ENCODE results near the gene PQBP1.
"Not testable (repeated sequence)": the region's sequence is repeated elsewhere in the genome, so short reads cannot be mapped to it uniquely, and the experiment has no call there.

The PQBP1 gene

DNA sequence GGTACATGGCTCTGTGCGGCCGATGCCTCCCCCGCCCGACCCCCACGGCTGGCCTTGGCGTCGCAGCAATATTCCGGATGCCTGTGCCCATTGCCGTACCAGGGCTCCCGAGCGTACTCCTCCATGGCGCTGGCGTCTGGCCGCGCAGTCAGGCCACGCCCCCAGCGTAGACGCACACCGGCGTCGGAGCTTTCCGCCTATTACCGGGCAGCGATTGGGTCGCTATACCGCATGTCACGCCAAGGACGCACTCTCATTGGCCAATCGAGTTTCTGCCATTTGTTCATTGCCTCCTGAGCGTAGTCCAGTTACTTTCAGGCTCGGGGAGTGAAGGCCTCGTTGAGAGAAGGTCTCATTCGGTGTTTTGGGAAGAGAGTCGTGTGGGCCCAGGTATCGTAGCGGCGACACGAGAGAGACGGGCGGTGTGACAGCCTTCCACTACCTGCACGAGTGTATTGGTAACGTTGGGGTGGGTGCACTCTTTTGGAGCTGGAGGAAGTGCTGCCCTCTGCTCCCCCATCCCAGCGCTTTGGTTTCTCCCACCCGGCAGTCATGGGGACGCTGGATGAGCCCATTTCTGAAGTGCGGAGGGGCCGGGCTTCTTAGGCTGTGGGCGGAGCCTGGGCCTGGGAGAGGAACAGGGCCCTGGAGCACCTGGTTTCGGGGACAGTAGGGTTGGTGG, at the start of gene PQBP1, which contains the start of gene TIMM17B:
TSS of gene PQBP1 (plus strand) at position 306 of the 682 bp plus-strand sequence. CDS start 580 bp downstream, outside the sequence.
TSS of gene TIMM17B (minus strand) at position 144 of the 682 bp plus-strand sequence. CDS start at position 125, 19 bp downstream.
- Histone ChIP-seq H3K9me3 (ENCODE audit: control insufficient read depth in 2 of 2, low read length in 2 of 2) (no peaks in the 10 kb centered on the region), H3K9ac (ENCODE audit: low read depth in 1 of 2, low read length in 2 of 2) (peak within 1 kb of the TSS; percentile 85 to 86), H3K4me3 (ENCODE audit: low read length in 2 of 2) (peak within 1 kb of the TSS; percentile 84 to 89), H3K27me3 (ENCODE audit: control insufficient read depth in 2 of 2, insufficient read depth in 2 of 2, low read length in 2 of 2) (no peaks in the 10 kb centered on the region), H3K27ac (ENCODE audit: low read depth in 2 of 2, low read length in 2 of 2) (peak within 1 kb of the TSS; percentile 98), H3K4me1 (ENCODE audit: control insufficient read depth in 2 of 2, insufficient read depth in 2 of 2, low read length in 2 of 2) (peaks cover 8 to 11% of the 10 kb centered on the region in 2 donors), H3K36me3 (ENCODE audit: control insufficient read depth in 2 of 2, insufficient read depth in 2 of 2, low read length in 2 of 2) (peaks cover 16 to 17% of the 10 kb centered on the region in 2 donors)

DNA sequence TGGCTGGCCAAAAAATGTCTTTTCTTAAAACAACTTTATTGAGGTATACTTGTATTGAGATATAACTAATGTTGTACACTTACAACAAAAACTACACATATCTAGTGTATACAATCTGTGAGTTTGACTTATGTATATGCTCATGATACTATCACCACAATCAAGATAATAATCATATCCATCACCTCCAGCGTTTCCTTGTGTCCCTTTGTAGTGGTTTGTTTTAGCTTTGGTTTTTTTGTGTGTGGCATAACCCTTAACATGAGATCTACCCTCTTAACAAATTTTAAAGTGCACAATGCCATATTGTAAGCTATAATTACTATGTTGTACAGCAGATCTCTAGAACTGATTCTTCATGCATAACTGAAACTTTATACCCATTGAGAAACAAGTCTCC, 48.9 kb upstream of the PQBP1 start:
- H3K9me3 ChIP-seq (ENCODE audit: control insufficient read depth in 2 of 2, low read length in 2 of 2): no peaks in the 10 kb centered on the region
- H3K4me1 ChIP-seq (ENCODE audit: control insufficient read depth in 2 of 2, insufficient read depth in 2 of 2, low read length in 2 of 2): no peaks in the 10 kb centered on the region
- H3K36me3 ChIP-seq (ENCODE audit: control insufficient read depth in 2 of 2, insufficient read depth in 2 of 2, low read length in 2 of 2): no peaks in the 10 kb centered on the region
- H3K27ac ChIP-seq (ENCODE audit: low read depth in 2 of 2, low read length in 2 of 2): no peak overlapping the region
- H3K4me3 ChIP-seq (ENCODE audit: low read length in 2 of 2): no peak overlapping the region
- H3K27me3 ChIP-seq (ENCODE audit: control insufficient read depth in 2 of 2, insufficient read depth in 2 of 2, low read length in 2 of 2): no peaks in the 10 kb centered on the region
- H3K9ac ChIP-seq (ENCODE audit: low read depth in 1 of 2, low read length in 2 of 2): no peak overlapping the region

GRCh38 chrX:48852857-48853256, 44.9 kb upstream of the PQBP1 start:
- Histone ChIP-seq H3K36me3 (ENCODE audit: control insufficient read depth in 2 of 2, insufficient read depth in 2 of 2, low read length in 2 of 2) (no peaks in the 10 kb centered on the region), H3K27ac (ENCODE audit: low read depth in 2 of 2, low read length in 2 of 2) (no peak overlapping the region), H3K4me3 (ENCODE audit: low read length in 2 of 2) (no peak overlapping the region), H3K4me1 (ENCODE audit: control insufficient read depth in 2 of 2, insufficient read depth in 2 of 2, low read length in 2 of 2) (no peaks in the 10 kb centered on the region), H3K27me3 (ENCODE audit: control insufficient read depth in 2 of 2, insufficient read depth in 2 of 2, low read length in 2 of 2) (no peaks in the 10 kb centered on the region), H3K9ac (ENCODE audit: low read depth in 1 of 2, low read length in 2 of 2) (no peak overlapping the region), H3K9me3 (ENCODE audit: control insufficient read depth in 2 of 2, low read length in 2 of 2) (no peaks in the 10 kb centered on the region)

GRCh38 chrX:48853494-48853893, 44.2 kb upstream of the PQBP1 start:
- not testable (repeated sequence) for H3K27me3 ChIP-seq (ENCODE audit: control insufficient read depth in 2 of 2, insufficient read depth in 2 of 2, low read length in 2 of 2); H3K9me3 ChIP-seq (ENCODE audit: control insufficient read depth in 2 of 2, low read length in 2 of 2); H3K36me3 ChIP-seq (ENCODE audit: control insufficient read depth in 2 of 2, insufficient read depth in 2 of 2, low read length in 2 of 2); H3K9ac ChIP-seq (ENCODE audit: low read depth in 1 of 2, low read length in 2 of 2); H3K4me3 ChIP-seq (ENCODE audit: low read length in 2 of 2); H3K4me1 ChIP-seq (ENCODE audit: control insufficient read depth in 2 of 2, insufficient read depth in 2 of 2, low read length in 2 of 2); H3K27ac ChIP-seq (ENCODE audit: low read depth in 2 of 2, low read length in 2 of 2)

GRCh38 chrX:48854121-48854804, 43.5 kb upstream of the PQBP1 start:
- H3K27ac ChIP-seq (ENCODE audit: low read depth in 2 of 2, low read length in 2 of 2); H3K36me3 ChIP-seq (ENCODE audit: control insufficient read depth in 2 of 2, insufficient read depth in 2 of 2, low read length in 2 of 2); H3K9me3 ChIP-seq (ENCODE audit: control insufficient read depth in 2 of 2, low read length in 2 of 2); H3K27me3 ChIP-seq (ENCODE audit: control insufficient read depth in 2 of 2, insufficient read depth in 2 of 2, low read length in 2 of 2); H3K4me3 ChIP-seq (ENCODE audit: low read length in 2 of 2); H3K4me1 ChIP-seq (ENCODE audit: control insufficient read depth in 2 of 2, insufficient read depth in 2 of 2, low read length in 2 of 2); H3K9ac ChIP-seq (ENCODE audit: low read depth in 1 of 2, low read length in 2 of 2): not testable (repeated sequence)

GRCh38 chrX:48854898-48855297, 42.8 kb upstream of the PQBP1 start:
- Histone ChIP-seq H3K36me3 (ENCODE audit: control insufficient read depth in 2 of 2, insufficient read depth in 2 of 2, low read length in 2 of 2) (no peaks in the 10 kb centered on the region), H3K9me3 (ENCODE audit: control insufficient read depth in 2 of 2, low read length in 2 of 2) (no peaks in the 10 kb centered on the region), H3K27ac (ENCODE audit: low read depth in 2 of 2, low read length in 2 of 2) (no peak overlapping the region), H3K4me3 (ENCODE audit: low read length in 2 of 2) (no peak overlapping the region), H3K27me3 (ENCODE audit: control insufficient read depth in 2 of 2, insufficient read depth in 2 of 2, low read length in 2 of 2) (no peaks in the 10 kb centered on the region), H3K4me1 (ENCODE audit: control insufficient read depth in 2 of 2, insufficient read depth in 2 of 2, low read length in 2 of 2) (no peaks in the 10 kb centered on the region), H3K9ac (ENCODE audit: low read depth in 1 of 2, low read length in 2 of 2) (no peak overlapping the region)

DNA sequence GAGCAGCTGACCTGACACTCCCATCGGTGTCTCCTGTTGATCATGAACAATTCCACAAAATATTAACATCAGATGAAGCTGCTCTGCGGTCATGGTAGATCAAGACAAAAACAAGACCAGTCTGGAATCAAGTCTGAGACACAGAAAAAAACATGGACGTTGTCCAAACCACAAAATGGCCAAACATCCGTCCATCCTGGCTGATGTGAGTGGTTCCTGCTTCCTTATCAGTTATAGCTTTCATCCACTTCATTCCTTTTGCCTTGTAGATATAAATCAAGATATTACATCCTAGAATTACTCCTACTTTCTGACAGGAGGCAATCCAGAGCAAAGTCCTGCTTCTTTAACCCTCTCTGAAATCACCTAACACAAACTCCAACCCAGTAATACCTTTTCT, 33.5 kb upstream of the PQBP1 start:
- Histone ChIP-seq H3K4me1 (ENCODE audit: control insufficient read depth in 2 of 2, insufficient read depth in 2 of 2, low read length in 2 of 2) (no peaks in the 10 kb centered on the region), H3K27me3 (ENCODE audit: control insufficient read depth in 2 of 2, insufficient read depth in 2 of 2, low read length in 2 of 2) (no peaks in the 10 kb centered on the region), H3K9me3 (ENCODE audit: control insufficient read depth in 2 of 2, low read length in 2 of 2) (no peaks in the 10 kb centered on the region), H3K36me3 (ENCODE audit: control insufficient read depth in 2 of 2, insufficient read depth in 2 of 2, low read length in 2 of 2) (no peaks in the 10 kb centered on the region), H3K4me3 (ENCODE audit: low read length in 2 of 2) (no peak overlapping the region), H3K9ac (ENCODE audit: low read depth in 1 of 2, low read length in 2 of 2) (no peak overlapping the region), H3K27ac (ENCODE audit: low read depth in 2 of 2, low read length in 2 of 2) (no peak overlapping the region)

DNA sequence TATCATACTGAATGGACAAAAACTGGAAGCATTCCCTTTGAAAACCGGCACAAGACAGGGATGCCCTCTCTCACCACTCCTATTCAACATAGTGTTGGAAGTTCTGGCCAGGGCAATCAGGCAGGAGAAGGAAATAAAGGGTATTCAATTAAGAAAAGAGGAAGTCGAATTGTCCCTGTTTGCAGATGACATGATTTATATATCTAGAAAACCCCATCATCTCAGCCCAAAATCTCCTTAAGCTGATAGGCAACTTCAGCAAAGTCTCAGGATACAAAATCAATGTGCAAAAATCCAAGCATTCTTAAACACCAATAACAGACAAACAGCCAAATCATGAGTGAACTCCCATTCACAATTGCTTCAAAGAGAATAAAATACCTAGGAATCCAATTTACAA, 25.7 kb upstream of the PQBP1 start:
- not testable (repeated sequence) for H3K4me1 ChIP-seq (ENCODE audit: control insufficient read depth in 2 of 2, insufficient read depth in 2 of 2, low read length in 2 of 2); H3K27me3 ChIP-seq (ENCODE audit: control insufficient read depth in 2 of 2, insufficient read depth in 2 of 2, low read length in 2 of 2); H3K27ac ChIP-seq (ENCODE audit: low read depth in 2 of 2, low read length in 2 of 2); H3K36me3 ChIP-seq (ENCODE audit: control insufficient read depth in 2 of 2, insufficient read depth in 2 of 2, low read length in 2 of 2); H3K9me3 ChIP-seq (ENCODE audit: control insufficient read depth in 2 of 2, low read length in 2 of 2); H3K4me3 ChIP-seq (ENCODE audit: low read length in 2 of 2); H3K9ac ChIP-seq (ENCODE audit: low read depth in 1 of 2, low read length in 2 of 2)

- H3K27ac ChIP-seq (ENCODE audit: low read depth in 2 of 2, low read length in 2 of 2): not testable (repeated sequence)
These were observed 20.8 kb upstream of the PQBP1 start for GRCh38 chrX:48876944-48877343.

DNA sequence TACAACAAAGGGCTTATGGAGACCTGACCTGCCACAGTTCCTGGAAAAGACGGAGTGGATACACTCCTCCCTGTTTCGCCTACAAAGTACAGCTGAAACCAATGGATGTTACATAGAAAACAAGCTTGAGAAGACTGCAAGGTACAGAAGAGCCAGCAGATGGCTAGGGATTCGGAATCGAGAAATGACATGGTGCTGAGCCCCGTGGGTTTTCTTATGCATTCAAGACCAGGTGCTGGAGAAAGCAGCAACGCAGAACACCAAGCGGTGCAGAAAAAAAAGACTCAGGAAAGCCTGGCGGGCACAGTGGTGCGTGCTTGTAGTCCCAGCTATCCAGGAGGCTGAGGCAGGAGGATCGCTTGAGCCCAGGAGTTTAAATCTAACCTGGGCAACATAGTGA, 14.0 kb upstream of the PQBP1 start:
- Histone ChIP-seq H3K4me1 (ENCODE audit: control insufficient read depth in 2 of 2, insufficient read depth in 2 of 2, low read length in 2 of 2) (no peaks in the 10 kb centered on the region), H3K4me3 (ENCODE audit: low read length in 2 of 2) (no peak overlapping the region), H3K36me3 (ENCODE audit: control insufficient read depth in 2 of 2, insufficient read depth in 2 of 2, low read length in 2 of 2) (no peaks in the 10 kb centered on the region), H3K9me3 (ENCODE audit: control insufficient read depth in 2 of 2, low read length in 2 of 2) (no peaks in the 10 kb centered on the region), H3K27me3 (ENCODE audit: control insufficient read depth in 2 of 2, insufficient read depth in 2 of 2, low read length in 2 of 2) (no peaks in the 10 kb centered on the region), H3K9ac (ENCODE audit: low read depth in 1 of 2, low read length in 2 of 2) (no peak overlapping the region), H3K27ac (ENCODE audit: low read depth in 2 of 2, low read length in 2 of 2) (no peak overlapping the region)

More at GRCh38 chrX:48876944-48877343, 20.8 kb upstream of the PQBP1 start:
- not testable (repeated sequence) for H3K4me1 ChIP-seq (ENCODE audit: control insufficient read depth in 2 of 2, insufficient read depth in 2 of 2, low read length in 2 of 2); H3K9me3 ChIP-seq (ENCODE audit: control insufficient read depth in 2 of 2, low read length in 2 of 2); H3K36me3 ChIP-seq (ENCODE audit: control insufficient read depth in 2 of 2, insufficient read depth in 2 of 2, low read length in 2 of 2); H3K27me3 ChIP-seq (ENCODE audit: control insufficient read depth in 2 of 2, insufficient read depth in 2 of 2, low read length in 2 of 2); H3K4me3 ChIP-seq (ENCODE audit: low read length in 2 of 2); H3K9ac ChIP-seq (ENCODE audit: low read depth in 1 of 2, low read length in 2 of 2)
